ENCODE measurements around the gene USP3.

DNA sequence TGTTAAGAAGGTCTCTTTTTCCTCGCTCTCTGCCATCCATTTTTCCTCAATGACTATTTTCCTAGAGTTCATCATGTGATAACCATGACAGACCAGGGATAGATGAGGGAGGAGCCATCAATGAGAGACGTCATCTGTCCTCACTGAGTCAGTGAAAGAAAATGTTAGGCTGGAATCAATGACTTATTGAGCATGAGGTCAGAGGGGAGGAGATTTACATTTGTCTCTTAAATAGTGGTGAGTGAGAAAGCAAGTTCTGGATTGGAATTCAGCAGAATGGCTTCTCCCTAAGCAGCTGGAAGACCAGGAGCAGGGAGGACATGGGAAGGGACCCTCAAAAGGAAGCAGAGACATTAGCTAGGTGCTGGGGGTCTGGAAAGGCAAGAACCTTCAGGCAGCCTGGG lies 28.2 kb upstream of the USP3 start:
- TF ChIP-seq, protein P1, sequence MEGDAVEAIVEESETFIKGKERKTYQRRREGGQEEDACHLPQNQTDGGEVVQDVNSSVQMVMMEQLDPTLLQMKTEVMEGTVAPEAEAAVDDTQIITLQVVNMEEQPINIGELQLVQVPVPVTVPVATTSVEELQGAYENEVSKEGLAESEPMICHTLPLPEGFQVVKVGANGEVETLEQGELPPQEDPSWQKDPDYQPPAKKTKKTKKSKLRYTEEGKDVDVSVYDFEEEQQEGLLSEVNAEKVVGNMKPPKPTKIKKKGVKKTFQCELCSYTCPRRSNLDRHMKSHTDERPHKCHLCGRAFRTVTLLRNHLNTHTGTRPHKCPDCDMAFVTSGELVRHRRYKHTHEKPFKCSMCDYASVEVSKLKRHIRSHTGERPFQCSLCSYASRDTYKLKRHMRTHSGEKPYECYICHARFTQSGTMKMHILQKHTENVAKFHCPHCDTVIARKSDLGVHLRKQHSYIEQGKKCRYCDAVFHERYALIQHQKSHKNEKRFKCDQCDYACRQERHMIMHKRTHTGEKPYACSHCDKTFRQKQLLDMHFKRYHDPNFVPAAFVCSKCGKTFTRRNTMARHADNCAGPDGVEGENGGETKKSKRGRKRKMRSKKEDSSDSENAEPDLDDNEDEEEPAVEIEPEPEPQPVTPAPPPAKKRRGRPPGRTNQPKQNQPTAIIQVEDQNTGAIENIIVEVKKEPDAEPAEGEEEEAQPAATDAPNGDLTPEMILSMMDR (conservative IDR thresholded peaks at IDR 0.05 in 1 of 2, IDR thresholded peaks at IDR 0.05 in 1 of 2; ENCODE audit: low read depth in 1 of 2, low read length in 2 of 2) = no peak
- TF ChIP-seq EZH2 (IDR thresholded peaks at IDR 0.05; ENCODE audit: low read length, missing control alignments) = no peak
